ENCODE measurements around the gene RIN3. TPM values are rescaled to one million over a fixed set of nuclear protein-coding genes. Genes with fewer than 3 reads are reported as not detected.

RIN3 gene
- total RNA-seq, 1 experiment from 2014 or later, result not detected

- Histone ChIP-seq H3K9me3 (ENCODE audit: low read length) (peaks cover 5% of the 10 kb centered on the region; the same call in 1 of the 2 replicates), H3K4me2 (ENCODE audit: low read depth, low read length, poor library complexity, severe bottlenecking) (no peak overlapping the region), H3K9ac (ENCODE audit: low read length) (no peak overlapping the region), H3K4me1 (ENCODE audit: low read length) (no peaks in the 10 kb centered on the region), H3K9me2 (replicated peaks; ENCODE audit: insufficient read depth, low read length) (no peaks in the 10 kb centered on the region), H3K4me3 (ENCODE audit: low read length) (no peak overlapping the region), H3K27ac (ENCODE audit: low read length) (no peak overlapping the region), H3K27me3 (ENCODE audit: low read length) (no peaks in the 10 kb centered on the region), H3K36me3 (ENCODE audit: insufficient read depth, low read length) (no peaks in the 10 kb centered on the region), H3K79me2 (ENCODE audit: low read length) (no peaks in the 10 kb centered on the region), H2AFZ (ENCODE audit: low read length) (no peak overlapping the region), H4K20me1 (ENCODE audit: insufficient read depth, low read depth, low read length) (no peaks in the 10 kb centered on the region)
- DNase-seq, result no peak
Measured at GRCh38 chr14:92565040-92565717, 51.6 kb downstream of the RIN3 start.

GRCh38 chr14:92565718-92566115 lies 52.1 kb downstream of the RIN3 start:
- H3K36me3 ChIP-seq (ENCODE audit: insufficient read depth, low read length), result no peaks in the 10 kb centered on the region
- H3K9me2 ChIP-seq (replicated peaks; ENCODE audit: insufficient read depth, low read length), result no peaks in the 10 kb centered on the region
- no peaks in the 10 kb centered on the region for H4K20me1 ChIP-seq (ENCODE audit: insufficient read depth, low read depth, low read length)
- no peak overlapping the region for H3K9ac ChIP-seq (ENCODE audit: low read length)
- DNase-seq, result no peak
- no peak overlapping the region for H3K4me3 ChIP-seq (ENCODE audit: low read length)
- no peak overlapping the region for H2AFZ ChIP-seq (ENCODE audit: low read length)
- H3K4me2 ChIP-seq (ENCODE audit: low read depth, low read length, poor library complexity, severe bottlenecking), result no peak overlapping the region
- no peaks in the 10 kb centered on the region for H3K27me3 ChIP-seq (ENCODE audit: low read length)
- no peak overlapping the region for H3K27ac ChIP-seq (ENCODE audit: low read length)
- H3K4me1 ChIP-seq (ENCODE audit: low read length), result no peaks in the 10 kb centered on the region
- H3K9me3 ChIP-seq (ENCODE audit: low read length), result peaks cover 5% of the 10 kb centered on the region; the same call in 1 of the 2 replicates
- H3K79me2 ChIP-seq (ENCODE audit: low read length), result no peaks in the 10 kb centered on the region

DNA sequence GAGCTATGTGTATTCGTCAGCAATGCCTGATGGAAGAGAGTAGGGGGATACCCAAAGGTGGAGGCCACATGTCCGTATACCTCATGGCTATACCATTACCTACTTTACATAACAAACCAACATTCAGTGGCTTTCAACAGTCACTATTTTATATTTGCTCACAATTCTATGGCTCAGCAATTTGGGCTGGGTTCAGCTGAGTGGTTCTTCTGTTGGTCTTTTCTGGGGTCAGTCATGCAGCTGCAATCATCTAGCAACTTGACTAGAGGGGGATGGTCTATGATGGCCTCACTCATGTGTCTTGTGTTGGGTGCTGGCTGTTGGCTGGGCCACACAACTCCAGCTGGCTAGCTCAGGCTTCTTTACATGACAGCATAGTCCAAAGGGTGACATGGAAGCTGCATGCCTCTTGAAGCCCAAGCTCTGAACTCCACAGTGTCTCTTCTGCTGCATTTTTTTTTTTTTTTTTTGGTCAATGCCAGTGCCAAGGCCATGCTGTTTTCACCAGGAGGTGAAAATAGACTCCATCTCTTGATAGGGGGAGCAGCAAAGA lies 53.7 kb downstream of the RIN3 start:
- Histone ChIP-seq H2AFZ (ENCODE audit: low read length) (no peak overlapping the region), H3K4me2 (ENCODE audit: low read depth, low read length, poor library complexity, severe bottlenecking) (no peak overlapping the region), H3K27me3 (ENCODE audit: low read length) (no peaks in the 10 kb centered on the region), H3K36me3 (ENCODE audit: insufficient read depth, low read length) (no peaks in the 10 kb centered on the region), H3K27ac (ENCODE audit: low read length) (no peak overlapping the region), H4K20me1 (ENCODE audit: insufficient read depth, low read depth, low read length) (no peaks in the 10 kb centered on the region), H3K9ac (ENCODE audit: low read length) (no peak overlapping the region), H3K79me2 (ENCODE audit: low read length) (no peaks in the 10 kb centered on the region), H3K9me3 (ENCODE audit: low read length) (peaks cover 5% of the 10 kb centered on the region; the same call in 1 of the 2 replicates), H3K9me2 (replicated peaks; ENCODE audit: insufficient read depth, low read length) (no peaks in the 10 kb centered on the region), H3K4me1 (ENCODE audit: low read length) (no peaks in the 10 kb centered on the region), H3K4me3 (ENCODE audit: low read length) (no peak overlapping the region)
- DNase-seq, result no peak

- H4K20me1 ChIP-seq (ENCODE audit: insufficient read depth, low read depth, low read length), result no peaks in the 10 kb centered on the region
- H3K36me3 ChIP-seq (ENCODE audit: insufficient read depth, low read length), result no peaks in the 10 kb centered on the region
- no peaks in the 10 kb centered on the region for H3K9me2 ChIP-seq (replicated peaks; ENCODE audit: insufficient read depth, low read length)
- H3K79me2 ChIP-seq (ENCODE audit: low read length), result no peaks in the 10 kb centered on the region
- no peak overlapping the region for H2AFZ ChIP-seq (ENCODE audit: low read length)
- no peak for DNase-seq
- H3K4me1 ChIP-seq (ENCODE audit: low read length), result no peaks in the 10 kb centered on the region
- no peak overlapping the region for H3K27ac ChIP-seq (ENCODE audit: low read length)
- no peak overlapping the region for H3K9ac ChIP-seq (ENCODE audit: low read length)
- H3K4me2 ChIP-seq (ENCODE audit: low read depth, low read length, poor library complexity, severe bottlenecking), result no peak overlapping the region
- peaks cover 5% of the 10 kb centered on the region; the same call in 1 of the 2 replicates for H3K9me3 ChIP-seq (ENCODE audit: low read length)
- H3K27me3 ChIP-seq (ENCODE audit: low read length), result no peaks in the 10 kb centered on the region
- no peak overlapping the region for H3K4me3 ChIP-seq (ENCODE audit: low read length)
Measured at GRCh38 chr14:92568621-92569479, 55.3 kb downstream of the RIN3 start.

- Histone ChIP-seq H3K9me3 (ENCODE audit: low read length) (peaks cover 5% of the 10 kb centered on the region; the same call in 1 of the 2 replicates), H3K9me2 (replicated peaks; ENCODE audit: insufficient read depth, low read length) (no peaks in the 10 kb centered on the region), H3K27ac (ENCODE audit: low read length) (no peak overlapping the region), H3K36me3 (ENCODE audit: insufficient read depth, low read length) (no peaks in the 10 kb centered on the region), H3K4me3 (ENCODE audit: low read length) (no peak overlapping the region), H3K79me2 (ENCODE audit: low read length) (no peaks in the 10 kb centered on the region), H4K20me1 (ENCODE audit: insufficient read depth, low read depth, low read length) (no peaks in the 10 kb centered on the region), H2AFZ (ENCODE audit: low read length) (no peak overlapping the region), H3K27me3 (ENCODE audit: low read length) (no peaks in the 10 kb centered on the region), H3K4me2 (ENCODE audit: low read depth, low read length, poor library complexity, severe bottlenecking) (no peak overlapping the region), H3K9ac (ENCODE audit: low read length) (no peak overlapping the region), H3K4me1 (ENCODE audit: low read length) (no peaks in the 10 kb centered on the region)
- DNase-seq, result no peak
Measured at GRCh38 chr14:92570674-92571262, 57.2 kb downstream of the RIN3 start.

GRCh38 chr14:92572050-92572449 lies 58.5 kb downstream of the RIN3 start:
- H3K36me3 ChIP-seq (ENCODE audit: insufficient read depth, low read length), result no peaks in the 10 kb centered on the region
- H3K27me3 ChIP-seq (ENCODE audit: low read length), result no peaks in the 10 kb centered on the region
- H2AFZ ChIP-seq (ENCODE audit: low read length), result no peak overlapping the region
- H3K4me1 ChIP-seq (ENCODE audit: low read length), result no peaks in the 10 kb centered on the region
- no peak overlapping the region for H3K4me3 ChIP-seq (ENCODE audit: low read length)
- H3K4me2 ChIP-seq (ENCODE audit: low read depth, low read length, poor library complexity, severe bottlenecking), result no peak overlapping the region
- H3K79me2 ChIP-seq (ENCODE audit: low read length), result no peaks in the 10 kb centered on the region
- H4K20me1 ChIP-seq (ENCODE audit: insufficient read depth, low read depth, low read length), result no peaks in the 10 kb centered on the region
- H3K9me2 ChIP-seq (replicated peaks; ENCODE audit: insufficient read depth, low read length), result no peaks in the 10 kb centered on the region
- no peak overlapping the region for H3K27ac ChIP-seq (ENCODE audit: low read length)
- no peak overlapping the region for H3K9ac ChIP-seq (ENCODE audit: low read length)
- H3K9me3 ChIP-seq (ENCODE audit: low read length), result peaks cover 5% of the 10 kb centered on the region; the same call in 1 of the 2 replicates
- no peak for DNase-seq

- H2AFZ ChIP-seq (ENCODE audit: low read length), result no peak overlapping the region
- no peaks in the 10 kb centered on the region for H3K4me1 ChIP-seq (ENCODE audit: low read length)
- H3K9me3 ChIP-seq (ENCODE audit: low read length), result no peaks in the 10 kb centered on the region
- no peaks in the 10 kb centered on the region for H3K27me3 ChIP-seq (ENCODE audit: low read length)
- no peaks in the 10 kb centered on the region for H3K36me3 ChIP-seq (ENCODE audit: insufficient read depth, low read length)
- no peak overlapping the region for H3K4me2 ChIP-seq (ENCODE audit: low read depth, low read length, poor library complexity, severe bottlenecking)
- H3K4me3 ChIP-seq (ENCODE audit: low read length), result no peak overlapping the region
- no peak for DNase-seq
- no peaks in the 10 kb centered on the region for H4K20me1 ChIP-seq (ENCODE audit: insufficient read depth, low read depth, low read length)
- no peaks in the 10 kb centered on the region for H3K79me2 ChIP-seq (ENCODE audit: low read length)
- H3K27ac ChIP-seq (ENCODE audit: low read length), result no peak overlapping the region
- no peaks in the 10 kb centered on the region for H3K9me2 ChIP-seq (replicated peaks; ENCODE audit: insufficient read depth, low read length)
- H3K9ac ChIP-seq (ENCODE audit: low read length), result no peak overlapping the region
Measured at GRCh38 chr14:92573761-92574498, 60.3 kb downstream of the RIN3 start.
